HEK293 (cell line): Measurements from ENCODE around the gene MOCS2.

Experiments
- CTCF ChIA-PET: fragments of 350-600 bp; formaldehyde crosslinking; extraction: SDS; loops from one replicate; lab custom pipeline; 2021; ENCODE audit warnings: antibody characterized with exemption; lab: Yijun Ruan, JAX
- POLR2A ChIA-PET: fragments of 300-600 bp; formaldehyde crosslinking; extraction: SDS; loops from one replicate; lab custom pipeline; 2020; ENCODE audit warnings: antibody characterized with exemption, inconsistent platforms; lab: Yijun Ruan, JAX
- H3K27ac ChIP-seq: fragments of 200-500 bp; sonication (Bioruptor generic); 2 replicates; pipeline ENCODE4 v1.5.1; 2014; ENCODE audit warnings: low read depth, low read length, control low read depth, inconsistent platforms; ENCODE audit errors: extremely low read depth
- H3K36me3 ChIP-seq, 2 experiments: fragments of 200-500 bp in 1 of 2; sonication (Bioruptor generic) in 1 of 2; 1 replicate in 1 of 2; 2 replicates in 1 of 2; pipeline ENCODE4 v1.5.1; 2014 to 2017; ENCODE audit warnings: inconsistent platforms in 2 of 2, low read length in 2 of 2; ENCODE audit not compliant: control insufficient read depth in 2 of 2, insufficient read depth in 1 of 2
- H3K4me1 ChIP-seq: fragments of 200-500 bp; sonication (Bioruptor generic); 2 replicates; pipeline ENCODE4 v1.5.1; 2014; ENCODE audit warnings: mild to moderate bottlenecking, low read length, inconsistent platforms; ENCODE audit not compliant: control insufficient read depth, insufficient read depth
- H3K4me3 ChIP-seq: 2 replicates; pipeline ENCODE4 v1.5.1; 2011; ENCODE audit warnings: low read depth, mild to moderate bottlenecking, control low read depth, low read length, moderate library complexity
- H3K9me3 ChIP-seq: fragments of 200-500 bp; sonication (Bioruptor generic); 2 replicates; pipeline ENCODE4 v1.5.1; 2014; ENCODE audit warnings: low read depth, low read length, inconsistent platforms; ENCODE audit not compliant: control insufficient read depth, insufficient read depth
- BCL11B ChIP-seq: fragments of 450-650 bp; formaldehyde crosslinking; IDR thresholded peaks from 2 replicates; pipeline ENCODE4 v1.5.1; 2016; ENCODE audit warnings: low read depth, missing biosample characterization, missing genetic modification characterization
- GLI2 ChIP-seq: fragments of 450-650 bp; formaldehyde crosslinking; IDR thresholded peaks from 2 replicates; pipeline ENCODE4; 2017; ENCODE audit warnings: missing biosample characterization, missing genetic modification characterization, low read depth, borderline replicate concordance
- IKZF3 ChIP-seq: fragments of 450-650 bp; IDR thresholded peaks from 2 replicates; pipeline ENCODE4 v1.5.0; 2018; ENCODE audit warnings: missing biosample characterization, mild to moderate bottlenecking, missing genetic modification characterization, moderate library complexity
- KLF10 ChIP-seq: fragments of 450-650 bp; IDR thresholded peaks from 2 replicates; pipeline ENCODE4 v1.5.1; 2018; ENCODE audit warnings: missing biosample characterization, mild to moderate bottlenecking, missing genetic modification characterization
- SP3 ChIP-seq: fragments of 450-650 bp; formaldehyde crosslinking; IDR thresholded peaks from 2 replicates; pipeline ENCODE4 v1.5.1; 2016; ENCODE audit warnings: missing biosample characterization, missing genetic modification characterization
- ZBTB21 ChIP-seq: fragments of 450-650 bp; formaldehyde crosslinking; IDR thresholded peaks from 2 replicates; pipeline ENCODE4 v1.5.1; 2017; ENCODE audit warnings: missing biosample characterization, missing genetic modification characterization
- ZFP3 ChIP-seq: fragments of 450-650 bp; formaldehyde crosslinking; IDR thresholded peaks from 2 replicates; pipeline ENCODE4 v1.5.1; 2016; ENCODE audit warnings: low read depth, missing biosample characterization, missing genetic modification characterization
- ZIC2 ChIP-seq: fragments of 450-650 bp; formaldehyde crosslinking; IDR thresholded peaks from 2 replicates; pipeline ENCODE4 v1.5.1; 2016; ENCODE audit warnings: missing biosample characterization, missing genetic modification characterization
- ZNF10 ChIP-seq: fragments of 450-650 bp; formaldehyde crosslinking; IDR thresholded peaks from 2 replicates; pipeline ENCODE4 v1.5.1; 2017; ENCODE audit warnings: missing biosample characterization, missing genetic modification characterization
- ZNF133 ChIP-seq: fragments of 450-650 bp; formaldehyde crosslinking; IDR thresholded peaks from 2 replicates; pipeline ENCODE4 v1.5.1; 2016; ENCODE audit warnings: missing biosample characterization, missing genetic modification characterization
- ZNF155 ChIP-seq: fragments of 450-650 bp; formaldehyde crosslinking; IDR thresholded peaks from 2 replicates; pipeline ENCODE4 v1.5.1; 2016; ENCODE audit warnings: missing biosample characterization, missing genetic modification characterization
- ZNF211 ChIP-seq: fragments of 450-650 bp; formaldehyde crosslinking; IDR thresholded peaks from 2 replicates; pipeline ENCODE4 v1.5.1; 2016; ENCODE audit warnings: low read depth, missing biosample characterization, missing genetic modification characterization
- ZNF248 ChIP-seq: fragments of 450-650 bp; formaldehyde crosslinking; IDR thresholded peaks from 2 replicates; pipeline ENCODE4 v1.5.1; 2017; ENCODE audit warnings: missing biosample characterization, missing genetic modification characterization
- ZNF302 ChIP-seq: fragments of 450-650 bp; formaldehyde crosslinking; IDR thresholded peaks from 2 replicates; pipeline ENCODE4 v1.5.1; 2016; ENCODE audit warnings: missing biosample characterization, missing genetic modification characterization, low read depth
- ZNF311 ChIP-seq: fragments of 450-650 bp; formaldehyde crosslinking; IDR thresholded peaks from 2 replicates; pipeline ENCODE4 v1.5.1; 2017; ENCODE audit warnings: missing biosample characterization, missing genetic modification characterization, borderline replicate concordance
- ZNF354C ChIP-seq: fragments of 450-650 bp; formaldehyde crosslinking; IDR thresholded peaks from 2 replicates; pipeline ENCODE4 v1.5.1; 2016; ENCODE audit warnings: missing biosample characterization, missing genetic modification characterization, low read depth, borderline replicate concordance
- ZNF404 ChIP-seq: fragments of 450-650 bp; formaldehyde crosslinking; IDR thresholded peaks from 2 replicates; pipeline ENCODE4 v1.5.1; 2017; ENCODE audit warnings: missing biosample characterization, missing genetic modification characterization
- ZNF423 ChIP-seq: fragments of 450-650 bp; formaldehyde crosslinking; IDR thresholded peaks from 2 replicates; pipeline ENCODE4 v1.5.1; 2016; ENCODE audit warnings: missing biosample characterization, missing genetic modification characterization
- ZNF48 ChIP-seq: fragments of 450-650 bp; formaldehyde crosslinking; IDR thresholded peaks from 2 replicates; pipeline ENCODE4 v1.5.1; 2016; ENCODE audit warnings: missing biosample characterization, missing genetic modification characterization
- ZNF558 ChIP-seq: fragments of 450-650 bp; formaldehyde crosslinking; IDR thresholded peaks from 2 replicates; pipeline ENCODE4 v1.5.1; 2016; ENCODE audit warnings: missing biosample characterization, missing genetic modification characterization
- ZNF561 ChIP-seq: fragments of 450-650 bp; IDR thresholded peaks from 2 replicates; pipeline ENCODE4 v1.5.1; 2018; ENCODE audit warnings: missing biosample characterization, missing genetic modification characterization, borderline replicate concordance
- ZNF610 ChIP-seq: fragments of 450-650 bp; formaldehyde crosslinking; IDR thresholded peaks from 2 replicates; pipeline ENCODE4 v1.5.1; 2016; ENCODE audit warnings: missing biosample characterization, missing genetic modification characterization, borderline replicate concordance
- ZNF76 ChIP-seq: fragments of 450-650 bp; formaldehyde crosslinking; IDR thresholded peaks from 2 replicates; pipeline ENCODE4; 2016; ENCODE audit warnings: low read depth, missing biosample characterization, missing genetic modification characterization, borderline replicate concordance
- ZNF830 ChIP-seq: fragments of 450-650 bp; IDR thresholded peaks from 2 replicates; pipeline ENCODE4 v1.5.0; 2018; ENCODE audit warnings: missing biosample characterization, missing genetic modification characterization, low read depth, mild to moderate bottlenecking, moderate library complexity
- ZNF837 ChIP-seq: fragments of 450-650 bp; formaldehyde crosslinking; IDR thresholded peaks from 2 replicates; pipeline ENCODE4 v1.5.1; 2016; ENCODE audit warnings: missing biosample characterization, missing genetic modification characterization
- ZSCAN23 ChIP-seq: fragments of 450-650 bp; formaldehyde crosslinking; IDR thresholded peaks from 2 replicates; pipeline ENCODE4 v1.5.1; 2016; ENCODE audit warnings: missing biosample characterization, missing genetic modification characterization
- TF ChIP-seq, protein P1 (sequence below): fragments of 450-650 bp; formaldehyde crosslinking; IDR thresholded peaks from 2 replicates; pipeline ENCODE4 v1.5.1; 2017; ENCODE audit warnings: missing biosample characterization, missing genetic modification characterization
- TF ChIP-seq, protein P2 (sequence below): fragments of 450-650 bp; formaldehyde crosslinking; IDR thresholded peaks from 2 replicates; pipeline ENCODE4 v1.5.1; 2017; ENCODE audit warnings: missing biosample characterization, mild to moderate bottlenecking, missing genetic modification characterization, moderate library complexity
- TF ChIP-seq, protein P3 (sequence below): fragments of 450-650 bp; formaldehyde crosslinking; IDR thresholded peaks from 2 replicates; pipeline ENCODE4 v1.5.1; 2016; ENCODE audit warnings: missing biosample characterization, missing genetic modification characterization
- TF ChIP-seq, protein P4 (sequence below): fragments of 450-650 bp; formaldehyde crosslinking; conservative IDR thresholded peaks from 2 replicates; pipeline ENCODE4 v1.5.1; 2016; ENCODE audit warnings: low read depth, missing biosample characterization, missing genetic modification characterization
- TF ChIP-seq, protein P5 (sequence below): fragments of 450-650 bp; formaldehyde crosslinking; IDR thresholded peaks from 2 replicates; pipeline ENCODE4 v1.5.1; 2016; ENCODE audit warnings: missing biosample characterization, missing genetic modification characterization

MOCS2 gene

DNA sequence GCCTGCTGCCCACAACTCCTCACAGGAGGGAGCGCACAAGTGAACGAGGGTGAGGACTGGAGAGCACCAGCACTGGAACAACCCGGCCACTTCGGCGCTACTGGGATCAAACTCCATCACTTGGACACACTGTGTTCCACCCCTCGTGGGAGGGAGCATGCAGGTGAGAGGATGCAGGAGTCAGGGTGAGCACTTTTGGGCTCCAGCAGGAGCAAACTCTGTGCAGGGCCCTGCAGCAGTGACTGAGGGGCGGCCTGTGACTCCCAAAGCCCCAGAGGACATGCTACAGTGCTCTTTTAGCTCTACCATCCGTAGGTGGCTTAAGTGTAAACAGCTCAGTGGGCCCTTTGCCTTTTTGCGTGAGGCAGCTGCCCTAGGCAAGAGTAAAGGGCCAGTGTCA, 4.4 kb upstream of the MOCS2 start:
- no peak overlapping the region for H3K27ac ChIP-seq

DNA sequence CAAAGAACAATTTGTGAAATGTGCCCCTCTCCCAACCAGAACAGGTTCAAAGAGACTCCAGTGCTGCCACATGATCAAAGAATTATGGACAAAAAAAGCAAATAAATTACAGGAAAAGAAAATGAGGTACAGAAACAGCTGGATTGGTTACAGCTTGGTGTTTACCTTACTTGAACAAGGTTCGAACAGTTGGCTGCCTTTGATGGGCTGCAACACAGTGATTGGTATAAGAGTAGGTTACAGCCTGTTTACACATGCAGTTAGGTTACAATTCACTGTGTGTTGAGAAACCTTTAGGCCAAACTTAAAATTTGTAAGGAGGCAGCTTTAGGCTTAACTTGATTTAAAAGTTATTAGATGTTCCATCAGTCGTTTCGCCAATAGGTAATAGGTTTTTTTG, 3.4 kb upstream of the MOCS2 start:
- H3K4me3 ChIP-seq, result no peak overlapping the region
- POLR2A ChIA-PET, result no interaction called here
- H3K4me1 ChIP-seq, result peaks cover 10% of the 10 kb centered on the region; the same call in 1 of the 2 replicates
- H3K36me3 ChIP-seq, result peaks cover 0 to 4% of the 10 kb centered on the region in 2 experiments; a peak in 1 of 3 replicates
- no peak overlapping the region for H3K27ac ChIP-seq
- CTCF ChIA-PET, result interaction anchor here (0.6 to 1.1 kb wide), 4 partner anchors 9 to 1728 kb away, joined by 3 read pairs; no protein-coding TSS in a partner anchor
- no peaks in the 10 kb centered on the region for H3K9me3 ChIP-seq
- TF ChIP-seq ZBTB21 (tag by site-specific recombination) (no peak), IKZF3 (no peak), GLI2 (no peak), ZNF830 (tag by site-specific recombination) (no peak), ZSCAN23 (no peak), ZNF302 (tag by site-specific recombination) (no peak), ZNF558 (tag by site-specific recombination) (no peak), BCL11B (tag by site-specific recombination) (no peak)
- TF ChIP-seq, protein P1, sequence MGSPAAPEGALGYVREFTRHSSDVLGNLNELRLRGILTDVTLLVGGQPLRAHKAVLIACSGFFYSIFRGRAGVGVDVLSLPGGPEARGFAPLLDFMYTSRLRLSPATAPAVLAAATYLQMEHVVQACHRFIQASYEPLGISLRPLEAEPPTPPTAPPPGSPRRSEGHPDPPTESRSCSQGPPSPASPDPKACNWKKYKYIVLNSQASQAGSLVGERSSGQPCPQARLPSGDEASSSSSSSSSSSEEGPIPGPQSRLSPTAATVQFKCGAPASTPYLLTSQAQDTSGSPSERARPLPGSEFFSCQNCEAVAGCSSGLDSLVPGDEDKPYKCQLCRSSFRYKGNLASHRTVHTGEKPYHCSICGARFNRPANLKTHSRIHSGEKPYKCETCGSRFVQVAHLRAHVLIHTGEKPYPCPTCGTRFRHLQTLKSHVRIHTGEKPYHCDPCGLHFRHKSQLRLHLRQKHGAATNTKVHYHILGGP (tag by site-specific recombination), result no peak
- TF ChIP-seq, protein P2, sequence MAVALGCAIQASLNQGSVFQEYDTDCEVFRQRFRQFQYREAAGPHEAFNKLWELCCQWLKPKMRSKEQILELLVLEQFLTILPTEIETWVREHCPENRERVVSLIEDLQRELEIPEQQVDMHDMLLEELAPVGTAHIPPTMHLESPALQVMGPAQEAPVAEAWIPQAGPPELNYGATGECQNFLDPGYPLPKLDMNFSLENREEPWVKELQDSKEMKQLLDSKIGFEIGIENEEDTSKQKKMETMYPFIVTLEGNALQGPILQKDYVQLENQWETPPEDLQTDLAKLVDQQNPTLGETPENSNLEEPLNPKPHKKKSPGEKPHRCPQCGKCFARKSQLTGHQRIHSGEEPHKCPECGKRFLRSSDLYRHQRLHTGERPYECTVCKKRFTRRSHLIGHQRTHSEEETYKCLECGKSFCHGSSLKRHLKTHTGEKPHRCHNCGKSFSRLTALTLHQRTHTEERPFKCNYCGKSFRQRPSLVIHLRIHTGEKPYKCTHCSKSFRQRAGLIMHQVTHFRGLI (tag by site-specific recombination), result no peak
- TF ChIP-seq, protein P3, sequence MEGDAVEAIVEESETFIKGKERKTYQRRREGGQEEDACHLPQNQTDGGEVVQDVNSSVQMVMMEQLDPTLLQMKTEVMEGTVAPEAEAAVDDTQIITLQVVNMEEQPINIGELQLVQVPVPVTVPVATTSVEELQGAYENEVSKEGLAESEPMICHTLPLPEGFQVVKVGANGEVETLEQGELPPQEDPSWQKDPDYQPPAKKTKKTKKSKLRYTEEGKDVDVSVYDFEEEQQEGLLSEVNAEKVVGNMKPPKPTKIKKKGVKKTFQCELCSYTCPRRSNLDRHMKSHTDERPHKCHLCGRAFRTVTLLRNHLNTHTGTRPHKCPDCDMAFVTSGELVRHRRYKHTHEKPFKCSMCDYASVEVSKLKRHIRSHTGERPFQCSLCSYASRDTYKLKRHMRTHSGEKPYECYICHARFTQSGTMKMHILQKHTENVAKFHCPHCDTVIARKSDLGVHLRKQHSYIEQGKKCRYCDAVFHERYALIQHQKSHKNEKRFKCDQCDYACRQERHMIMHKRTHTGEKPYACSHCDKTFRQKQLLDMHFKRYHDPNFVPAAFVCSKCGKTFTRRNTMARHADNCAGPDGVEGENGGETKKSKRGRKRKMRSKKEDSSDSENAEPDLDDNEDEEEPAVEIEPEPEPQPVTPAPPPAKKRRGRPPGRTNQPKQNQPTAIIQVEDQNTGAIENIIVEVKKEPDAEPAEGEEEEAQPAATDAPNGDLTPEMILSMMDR, result no peak

More for the DNA sequence above, 4.4 kb upstream of the MOCS2 start:
- no peak overlapping the region for H3K4me3 ChIP-seq
- ChIA-PET POLR2A (no interaction called here), CTCF (interaction anchor here (1.0 kb wide), 1 partner anchor 166 kb away, joined by 3 read pairs; no protein-coding TSS in a partner anchor)
- no peaks in the 10 kb centered on the region for H3K9me3 ChIP-seq
- peaks cover 0 to 4% of the 10 kb centered on the region in 2 experiments; a peak in 1 of 3 replicates for H3K36me3 ChIP-seq
- H3K4me1 ChIP-seq, result 0 out of 2 replicates have a peak, but pooled peaks cover 4% of the 10 kb centered on the region
- TF ChIP-seq ZFP3 (tag by site-specific recombination) (no peak), ZNF211 (no peak), ZNF423 (tag by site-specific recombination) (no peak), ZNF155 (tag by site-specific recombination) (no peak), SP3 (tag by site-specific recombination) (no peak), ZNF404 (tag by site-specific recombination) (no peak), ZNF561 (tag by site-specific recombination) (no peak), ZNF837 (no peak), ZNF311 (tag by site-specific recombination) (no peak), ZNF48 (tag by site-specific recombination) (no peak), ZNF248 (tag by site-specific recombination) (no peak), ZNF10 (tag by site-specific recombination) (no peak), KLF10 (tag by site-specific recombination) (no peak), ZNF76 (tag by site-specific recombination) (no peak), ZNF354C (no peak), ZNF133 (tag by site-specific recombination) (no peak), ZNF610 (no peak), ZIC2 (tag by site-specific recombination) (no peak)
- TF ChIP-seq, protein P4, sequence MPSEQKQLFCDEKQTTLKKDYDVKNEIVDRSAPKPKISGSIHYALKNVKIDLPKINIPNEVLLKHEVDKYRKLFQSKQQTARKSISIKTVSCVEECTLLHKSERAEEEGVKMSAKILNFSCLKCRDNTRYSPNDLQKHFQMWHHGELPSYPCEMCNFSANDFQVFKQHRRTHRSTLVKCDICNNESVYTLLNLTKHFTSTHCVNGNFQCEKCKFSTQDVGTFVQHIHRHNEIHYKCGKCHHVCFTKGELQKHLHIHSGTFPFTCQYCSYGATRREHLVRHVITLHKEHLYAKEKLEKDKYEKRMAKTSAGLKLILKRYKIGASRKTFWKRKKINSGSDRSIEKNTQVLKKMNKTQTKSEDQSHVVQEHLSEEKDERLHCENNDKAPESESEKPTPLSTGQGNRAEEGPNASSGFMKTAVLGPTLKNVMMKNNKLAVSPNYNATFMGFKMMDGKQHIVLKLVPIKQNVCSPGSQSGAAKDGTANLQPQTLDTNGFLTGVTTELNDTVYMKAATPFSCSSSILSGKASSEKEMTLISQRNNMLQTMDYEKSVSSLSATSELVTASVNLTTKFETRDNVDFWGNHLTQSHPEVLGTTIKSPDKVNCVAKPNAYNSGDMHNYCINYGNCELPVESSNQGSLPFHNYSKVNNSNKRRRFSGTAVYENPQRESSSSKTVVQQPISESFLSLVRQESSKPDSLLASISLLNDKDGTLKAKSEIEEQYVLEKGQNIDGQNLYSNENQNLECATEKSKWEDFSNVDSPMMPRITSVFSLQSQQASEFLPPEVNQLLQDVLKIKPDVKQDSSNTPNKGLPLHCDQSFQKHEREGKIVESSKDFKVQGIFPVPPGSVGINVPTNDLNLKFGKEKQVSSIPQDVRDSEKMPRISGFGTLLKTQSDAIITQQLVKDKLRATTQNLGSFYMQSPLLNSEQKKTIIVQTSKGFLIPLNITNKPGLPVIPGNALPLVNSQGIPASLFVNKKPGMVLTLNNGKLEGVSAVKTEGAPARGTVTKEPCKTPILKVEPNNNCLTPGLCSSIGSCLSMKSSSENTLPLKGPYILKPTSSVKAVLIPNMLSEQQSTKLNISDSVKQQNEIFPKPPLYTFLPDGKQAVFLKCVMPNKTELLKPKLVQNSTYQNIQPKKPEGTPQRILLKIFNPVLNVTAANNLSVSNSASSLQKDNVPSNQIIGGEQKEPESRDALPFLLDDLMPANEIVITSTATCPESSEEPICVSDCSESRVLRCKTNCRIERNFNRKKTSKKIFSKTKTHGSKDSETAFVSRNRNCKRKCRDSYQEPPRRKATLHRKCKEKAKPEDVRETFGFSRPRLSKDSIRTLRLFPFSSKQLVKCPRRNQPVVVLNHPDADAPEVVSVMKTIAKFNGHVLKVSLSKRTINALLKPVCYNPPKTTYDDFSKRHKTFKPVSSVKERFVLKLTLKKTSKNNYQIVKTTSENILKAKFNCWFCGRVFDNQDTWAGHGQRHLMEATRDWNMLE (tag by site-specific recombination), result no peak
- TF ChIP-seq, protein P5, sequence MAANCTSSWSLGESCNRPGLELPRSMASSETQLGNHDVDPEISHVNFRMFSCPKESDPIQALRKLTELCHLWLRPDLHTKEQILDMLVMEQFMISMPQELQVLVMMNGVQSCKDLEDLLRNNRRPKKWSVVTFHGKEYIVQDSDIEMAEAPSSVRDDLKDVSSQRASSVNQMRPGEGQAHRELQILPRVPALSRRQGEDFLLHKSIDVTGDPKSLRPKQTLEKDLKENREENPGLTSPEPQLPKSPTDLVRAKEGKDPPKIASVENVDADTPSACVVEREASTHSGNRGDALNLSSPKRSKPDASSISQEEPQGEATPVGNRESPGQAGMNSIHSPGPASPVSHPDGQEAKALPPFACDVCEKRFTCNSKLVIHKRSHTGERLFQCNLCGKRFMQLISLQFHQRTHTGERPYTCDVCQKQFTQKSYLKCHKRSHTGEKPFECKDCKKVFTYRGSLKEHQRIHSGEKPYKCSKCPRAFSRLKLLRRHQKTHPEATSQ, result no peak
